Measurements from ENCODE around the gene THSD4. TPM values are rescaled to one million over a fixed set of nuclear protein-coding genes. Genes with fewer than 3 reads are reported as not detected.

The THSD4 gene
- total RNA-seq, 1 experiment from 2014 or later = 19.5 TPM

DNA sequence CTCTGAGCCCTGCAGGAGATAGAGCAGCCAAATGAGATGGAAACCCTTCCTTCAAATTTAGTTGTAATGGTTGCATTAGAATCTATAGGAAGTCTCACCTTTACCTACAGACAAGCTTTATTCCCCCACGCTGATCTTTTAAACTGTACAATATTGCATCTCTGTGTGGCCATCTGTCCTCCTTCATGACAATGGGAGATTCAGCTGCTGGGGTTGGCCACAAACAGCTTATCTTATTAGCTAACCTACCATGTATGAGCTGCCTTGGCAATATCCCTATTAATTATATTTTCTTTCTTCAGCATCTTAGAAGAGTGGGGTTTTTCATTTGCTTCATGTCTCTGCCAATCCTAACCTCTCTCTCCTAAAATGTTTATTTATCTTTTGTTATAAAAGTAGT lies 456.4 kb downstream of the THSD4 start:
- no peak for DNase-seq (ENCODE audit: low spot score)

DNA sequence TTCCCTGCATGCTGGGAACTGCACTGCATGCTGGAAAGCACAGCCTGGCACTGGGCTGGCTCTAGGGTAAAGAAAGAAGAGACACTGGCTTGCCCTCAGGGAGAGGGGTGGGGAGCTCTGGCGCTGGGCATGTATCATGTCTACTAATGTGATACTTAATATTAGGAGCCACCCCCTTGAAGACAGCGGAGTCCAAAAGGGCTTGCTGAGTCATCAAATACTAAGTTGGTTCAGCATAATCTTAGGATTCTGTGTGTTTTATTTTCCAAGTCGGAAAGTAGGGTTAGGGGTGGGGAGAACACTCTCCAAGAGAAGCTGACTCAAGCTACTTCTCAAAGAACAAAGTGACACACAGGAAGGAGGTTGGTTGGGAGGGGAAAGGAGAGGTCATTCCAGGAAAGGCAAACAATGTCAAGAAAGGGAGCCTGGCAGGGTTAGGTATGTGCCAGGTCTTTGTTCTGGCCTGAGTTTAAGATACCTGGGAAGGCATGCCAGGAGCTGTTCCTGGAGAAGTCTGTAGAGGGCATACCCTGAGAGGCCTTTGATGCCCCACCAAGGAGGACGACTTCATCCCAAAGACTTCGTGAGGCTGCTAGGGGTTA lies 457.3 kb downstream of the THSD4 start:
- DNase-seq (ENCODE audit: low spot score) = peak; percentile 62

DNA sequence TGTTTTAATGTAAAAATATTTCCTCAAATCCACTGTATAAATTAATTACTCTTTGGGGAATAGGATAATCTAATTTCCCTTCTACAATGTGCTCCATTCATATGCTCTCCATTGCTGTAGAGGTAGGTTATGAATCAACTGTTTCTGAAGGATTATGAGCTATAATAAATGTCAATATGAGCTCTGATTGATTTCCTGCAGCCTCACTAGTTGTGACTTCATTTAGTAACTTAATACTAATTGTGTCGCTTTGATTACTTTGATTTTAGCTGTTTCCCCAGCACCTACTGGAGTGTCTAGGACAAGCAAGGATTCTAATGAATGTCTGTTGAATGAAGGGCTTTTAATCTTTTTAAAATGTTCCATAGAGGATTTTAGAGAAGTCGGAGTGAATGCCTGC lies 458.3 kb downstream of the THSD4 start:
- no peak for DNase-seq (ENCODE audit: low spot score)

DNA sequence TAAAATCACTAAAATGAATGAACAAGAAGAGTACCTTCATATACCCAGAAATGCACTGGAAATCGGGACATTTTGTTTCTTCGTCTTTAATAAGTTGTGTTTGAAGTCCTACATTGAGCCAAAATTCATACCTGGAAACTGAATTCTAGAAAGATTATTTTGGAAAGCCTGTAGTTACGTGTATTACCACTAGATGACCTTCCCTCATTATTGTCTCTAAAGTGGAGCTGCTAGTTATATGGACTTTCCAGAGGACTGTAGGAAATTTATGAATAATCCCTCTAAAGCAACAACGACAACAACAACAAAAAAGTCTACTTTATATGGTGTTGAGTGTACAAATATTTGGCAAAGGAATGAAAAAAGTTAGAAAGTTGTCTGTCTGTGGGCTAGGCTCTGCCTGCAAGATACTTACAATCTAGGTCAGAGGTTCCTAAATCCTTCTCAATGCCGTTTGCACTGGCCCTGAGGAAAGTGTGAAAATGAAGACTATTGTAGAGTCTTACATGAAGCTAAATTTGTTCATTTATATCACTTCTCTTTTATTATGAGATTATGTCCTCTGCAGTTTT lies 460.3 kb downstream of the THSD4 start:
- DNase-seq (ENCODE audit: low spot score) = peak; percentile 54

DNA sequence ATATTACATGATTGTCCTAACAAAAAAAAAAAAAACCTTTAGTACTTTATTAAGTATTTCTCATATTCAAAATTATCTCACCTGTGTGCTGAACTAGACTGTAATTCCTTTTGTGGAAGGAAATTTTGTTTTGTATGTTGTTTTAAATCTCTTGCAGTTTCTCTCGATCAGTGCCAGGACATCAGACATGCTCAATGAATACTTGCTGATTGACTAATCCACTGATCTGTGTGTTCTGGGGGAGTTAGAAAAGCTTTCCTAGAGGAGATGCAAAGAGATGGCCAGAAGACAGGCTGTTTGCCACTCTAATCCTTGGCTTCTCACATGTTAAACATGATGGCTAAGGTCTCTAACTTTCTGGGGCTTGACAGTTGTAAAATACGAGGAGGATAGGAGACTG lies 461.8 kb downstream of the THSD4 start:
- no peak for DNase-seq (ENCODE audit: low spot score)

DNA sequence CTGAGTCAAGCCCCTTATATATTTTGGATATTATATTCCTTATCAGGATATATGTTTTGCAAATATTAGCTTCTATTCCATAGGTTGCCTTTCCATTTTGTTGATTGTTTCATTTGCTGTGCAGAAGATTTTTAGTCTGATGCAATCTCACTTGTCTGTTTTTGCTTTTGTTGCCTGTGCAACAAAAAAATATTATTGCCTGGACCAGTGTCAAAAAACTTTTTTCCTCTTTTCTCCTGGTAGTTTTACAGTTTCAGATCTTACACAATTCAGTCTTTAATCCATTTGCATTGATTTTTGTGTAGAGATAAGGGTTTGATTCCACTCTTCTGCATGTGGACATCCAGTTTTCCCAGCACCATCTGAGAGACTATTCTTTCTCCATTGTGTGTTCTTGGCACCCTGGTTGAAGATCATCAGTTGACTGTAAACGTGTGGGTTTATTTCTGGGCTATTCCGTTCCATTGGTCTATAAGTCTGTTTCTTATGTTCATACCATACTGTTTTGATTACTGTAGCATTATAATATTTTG lies 466.2 kb downstream of the THSD4 start:
- no peak for DNase-seq (ENCODE audit: low spot score)

DNA sequence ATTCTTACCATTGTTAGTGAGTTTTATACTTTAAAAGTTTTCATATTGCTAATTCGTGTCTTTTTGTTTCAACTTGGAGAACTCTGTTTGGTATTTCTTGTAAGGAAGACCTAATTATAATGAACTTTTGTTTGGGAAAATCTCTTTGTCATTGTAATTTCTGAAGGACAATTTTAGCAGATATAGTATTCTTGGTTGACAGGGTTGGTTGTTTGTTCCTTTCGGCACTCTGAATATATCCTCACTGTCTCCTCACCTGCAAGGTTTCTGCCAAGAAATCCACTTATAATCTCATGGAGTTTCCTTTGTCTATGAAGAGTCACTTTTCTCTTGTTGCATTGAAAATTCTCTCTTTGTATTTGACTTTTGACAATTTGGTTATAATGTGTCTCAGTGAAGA lies 469.9 kb downstream of the THSD4 start:
- DNase-seq (ENCODE audit: low spot score) = no peak

DNA sequence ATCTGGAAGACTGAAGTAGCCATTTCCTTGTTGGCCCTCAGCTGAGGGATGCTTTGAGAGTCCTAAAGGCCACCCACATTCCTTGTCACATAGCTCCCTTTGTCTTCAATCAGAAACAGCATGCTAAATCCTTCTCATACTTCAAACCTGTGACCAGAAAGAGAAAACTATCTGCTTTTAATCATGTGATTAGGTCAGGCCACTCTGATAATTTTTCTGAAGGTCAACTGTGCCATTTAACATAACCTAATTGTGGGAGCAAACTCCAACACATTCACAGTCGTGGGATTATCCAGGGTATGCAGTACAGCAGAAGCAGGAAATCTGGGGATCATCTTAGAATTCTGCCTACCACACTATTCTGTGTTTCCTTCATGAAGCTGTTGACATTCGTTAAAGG lies 471.2 kb downstream of the THSD4 start:
- no peak for DNase-seq (ENCODE audit: low spot score)

DNA sequence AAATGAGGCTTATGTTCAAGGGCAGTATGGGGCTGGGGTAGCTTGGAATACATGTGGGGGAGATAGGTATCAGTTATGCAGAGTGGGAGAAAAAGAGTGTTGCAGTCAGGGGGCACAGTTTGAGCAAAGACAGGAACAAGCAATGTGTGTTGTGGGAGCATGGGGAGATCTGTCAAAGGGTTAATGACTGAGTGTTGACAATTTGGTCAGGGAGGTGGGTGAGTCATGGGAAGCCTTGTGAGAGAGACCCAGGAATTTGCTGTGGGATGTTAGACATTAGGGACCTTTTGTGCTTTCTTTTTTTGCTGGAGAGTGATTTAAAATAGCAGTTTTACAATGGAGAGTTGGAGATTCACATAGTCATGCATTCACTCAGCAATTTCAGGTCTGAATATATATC lies 473.5 kb downstream of the THSD4 start:
- no peak for DNase-seq (ENCODE audit: low spot score)

DNA sequence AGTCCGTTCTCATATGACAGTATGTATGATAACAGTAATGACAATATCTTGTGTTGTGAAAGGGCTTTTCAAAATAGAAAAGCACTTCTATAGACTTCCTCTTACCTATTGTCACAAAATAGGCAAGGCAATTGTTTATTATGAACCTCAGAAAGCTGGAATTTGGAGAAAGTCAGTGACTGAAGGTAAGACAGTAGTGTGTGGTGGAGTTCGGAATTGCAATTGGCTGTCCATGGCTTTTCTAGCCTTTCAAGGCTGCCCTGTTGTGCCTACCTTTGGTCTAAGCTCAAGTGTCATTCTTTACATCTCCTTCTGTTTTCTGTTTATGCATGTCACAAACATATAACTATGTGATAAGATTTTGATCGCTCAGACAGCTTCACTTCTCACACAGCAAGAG lies 475.8 kb downstream of the THSD4 start:
- peak; percentile 35 for DNase-seq (ENCODE audit: low spot score)

DNA sequence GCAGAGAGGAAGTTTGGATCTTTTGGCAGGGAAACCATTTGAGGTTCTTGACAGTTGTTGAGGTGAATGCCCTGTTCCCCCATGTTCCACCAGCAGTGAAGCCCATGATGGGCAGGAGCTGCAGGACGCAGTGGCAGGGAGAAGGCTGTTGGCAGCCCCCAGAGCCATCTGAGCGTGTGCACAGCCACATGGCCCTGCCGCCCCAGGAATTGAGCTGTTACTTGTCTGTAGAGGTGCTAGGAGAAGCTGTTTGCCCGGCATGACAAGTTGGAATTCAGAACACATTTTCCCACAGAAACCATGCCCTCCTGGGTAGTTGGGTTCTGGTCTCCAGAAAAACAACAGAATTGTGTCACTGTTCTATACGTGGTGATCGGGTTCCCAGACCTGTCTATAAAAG lies 476.9 kb downstream of the THSD4 start:
- no peak for DNase-seq (ENCODE audit: low spot score)

DNA sequence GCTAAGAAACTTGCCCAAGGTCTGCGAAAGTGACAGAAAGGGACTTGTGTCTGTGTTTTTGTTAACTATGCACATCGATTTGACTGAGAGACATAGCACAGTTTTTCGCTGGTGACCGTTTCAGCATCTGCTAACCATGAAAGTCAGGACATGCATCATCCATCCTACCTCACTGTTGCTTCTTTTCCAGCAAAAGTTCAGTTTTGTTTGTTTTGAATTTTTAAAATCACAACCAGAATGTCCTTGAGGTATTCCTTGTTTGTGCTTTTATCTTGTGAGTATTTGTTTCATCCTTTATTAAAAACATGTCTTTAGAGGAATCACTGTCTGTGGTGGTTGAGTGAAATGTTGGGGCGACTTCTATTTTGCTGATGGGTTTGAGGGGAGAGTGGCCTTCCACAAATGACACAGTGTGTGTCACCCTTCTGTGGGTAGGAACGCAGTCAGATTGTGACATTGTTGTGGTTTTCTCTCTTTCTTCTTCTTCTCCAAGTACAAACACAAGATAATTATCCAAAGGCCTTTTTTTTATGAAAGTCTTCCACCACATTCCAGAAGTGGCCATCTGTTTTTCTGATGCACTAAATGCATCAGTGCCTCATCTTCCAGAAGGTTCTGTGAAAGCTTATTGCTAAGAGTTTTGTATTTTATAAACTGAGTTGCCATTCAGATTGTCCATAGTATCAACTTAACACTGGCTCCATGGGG lies 480.7 kb downstream of the THSD4 start:
- no peak for DNase-seq (ENCODE audit: low spot score)

DNA sequence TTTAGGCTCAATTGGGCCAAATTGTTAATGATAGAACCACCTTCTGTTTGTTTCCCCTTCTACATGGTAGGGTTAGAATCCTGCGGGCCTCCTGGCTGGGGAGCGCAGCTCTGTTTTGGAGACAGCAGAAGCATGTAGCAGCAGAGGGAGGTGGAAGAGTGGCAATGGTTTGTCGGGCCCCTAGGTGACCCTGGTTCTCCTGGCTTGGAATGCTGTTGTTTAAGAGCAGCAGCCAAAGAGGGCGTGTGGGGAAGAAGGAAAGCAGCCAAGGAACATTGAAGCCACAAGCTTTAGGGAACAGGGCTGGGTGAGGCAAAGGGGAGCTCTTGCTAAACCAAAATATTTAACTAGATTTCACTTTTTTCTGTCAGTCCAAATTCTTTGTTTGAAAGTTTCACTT lies 481.4 kb downstream of the THSD4 start:
- no peak for DNase-seq (ENCODE audit: low spot score)

DNA sequence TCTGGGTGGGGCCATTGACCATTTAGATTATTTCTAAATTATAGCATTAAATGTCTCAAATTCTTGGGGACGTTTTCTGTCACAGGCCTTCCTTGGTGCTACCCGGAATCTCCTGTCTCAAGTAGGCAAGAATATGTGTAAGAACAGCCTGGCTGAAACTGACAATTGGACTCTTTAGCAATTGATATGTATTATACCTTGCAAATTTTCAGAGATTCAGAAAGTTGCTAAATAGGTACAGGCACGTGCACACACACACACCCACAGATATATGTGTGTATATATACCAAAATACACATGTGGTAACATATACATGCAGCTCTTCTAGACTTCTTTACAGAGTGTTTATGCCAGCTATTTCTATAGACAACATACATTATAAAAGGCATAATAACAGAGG lies 481.9 kb downstream of the THSD4 start:
- no peak for DNase-seq (ENCODE audit: low spot score)

DNA sequence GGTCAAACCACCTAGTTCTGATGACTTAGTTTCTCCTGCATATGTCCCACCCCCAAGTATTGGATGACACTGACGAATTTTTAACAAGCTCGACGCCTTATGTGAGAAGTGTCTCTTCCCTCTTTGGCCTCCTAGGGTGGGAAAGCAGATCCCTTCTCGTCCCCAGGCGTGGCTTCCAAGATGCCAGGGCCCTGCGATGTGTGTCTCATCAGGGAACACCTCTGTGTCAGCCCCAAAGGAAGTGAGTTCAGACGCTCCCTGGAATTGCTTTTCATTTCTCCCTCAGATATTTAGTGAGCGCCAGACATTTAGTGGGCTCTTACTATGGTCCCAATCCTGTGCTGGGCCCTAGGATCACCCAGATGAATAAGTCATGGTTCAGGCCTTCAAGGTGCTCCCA lies 482.4 kb downstream of the THSD4 start:
- DNase-seq (ENCODE audit: low spot score) = no peak

DNA sequence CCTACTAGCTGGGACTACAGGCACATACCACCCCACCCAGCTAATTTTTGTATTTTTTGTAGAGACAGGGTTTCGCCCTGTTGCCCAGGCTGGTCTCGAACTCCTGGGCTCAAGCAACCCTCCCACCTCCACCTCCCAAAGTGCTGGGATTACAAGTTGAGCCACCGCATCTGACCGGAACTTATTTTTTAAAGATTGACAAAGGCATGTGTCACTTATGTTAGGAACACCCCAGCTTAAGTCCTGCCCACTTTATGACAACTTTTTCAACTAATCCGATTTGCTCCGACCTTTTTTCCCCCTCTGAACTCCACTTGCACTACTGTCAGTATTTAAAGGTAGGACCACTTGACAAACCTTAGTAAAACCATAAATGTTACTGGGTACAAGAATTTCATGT lies 483.5 kb downstream of the THSD4 start:
- no peak for DNase-seq (ENCODE audit: low spot score)

DNA sequence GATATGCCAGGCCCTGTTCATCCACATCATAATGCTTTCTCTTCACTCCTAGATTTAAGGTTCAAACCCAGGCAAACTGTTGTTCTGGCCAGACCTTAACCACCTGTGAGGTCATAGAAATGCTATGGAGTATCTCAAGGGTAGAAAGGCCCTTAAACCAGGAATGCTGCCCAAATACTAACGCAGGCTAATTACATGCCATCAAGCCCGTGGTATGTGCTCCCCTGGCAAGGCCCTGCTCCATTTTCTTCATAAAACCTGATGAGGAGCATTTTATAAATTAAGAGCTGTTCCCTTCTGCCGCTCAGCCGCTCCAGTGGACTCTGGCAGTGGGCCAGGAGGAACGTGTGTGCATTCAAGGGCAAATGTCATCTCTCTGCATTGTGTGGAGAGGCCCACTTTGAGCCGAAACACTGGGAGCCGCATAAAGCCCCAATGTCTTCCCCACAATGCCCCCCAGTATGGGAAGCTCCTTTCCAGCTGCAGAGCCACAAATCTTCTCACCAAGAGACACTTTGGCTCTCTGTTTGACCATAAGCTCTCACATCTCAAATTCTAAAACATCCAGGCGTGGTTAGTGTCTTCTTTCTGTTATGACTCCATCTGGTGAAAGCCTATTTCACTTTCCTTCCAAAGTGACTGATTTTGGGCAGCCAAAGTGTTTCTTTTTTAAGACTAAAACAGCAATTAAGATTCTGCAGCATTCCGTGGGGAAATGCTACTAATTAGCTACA lies 484.3 kb downstream of the THSD4 start:
- no peak for DNase-seq (ENCODE audit: low spot score)

DNA sequence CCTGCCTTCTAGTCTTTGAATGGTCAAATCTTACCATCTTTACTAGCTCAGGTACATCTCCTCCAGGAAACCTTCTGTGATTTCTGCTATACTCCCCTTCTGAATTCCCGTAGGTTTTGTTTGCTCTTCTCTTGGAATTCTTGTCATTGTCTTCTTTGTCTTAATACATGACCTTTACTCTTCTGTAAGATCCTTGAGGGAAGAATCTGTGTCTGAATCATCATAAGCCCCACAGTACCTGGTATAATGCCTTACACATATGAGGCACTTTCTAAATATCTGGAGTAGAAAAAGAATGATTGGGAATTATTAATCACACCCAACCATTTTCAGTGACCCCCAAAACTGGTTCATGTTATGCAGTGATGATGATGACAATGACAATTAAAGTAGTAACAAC lies 485.0 kb downstream of the THSD4 start:
- DNase-seq (ENCODE audit: low spot score) = no peak

DNA sequence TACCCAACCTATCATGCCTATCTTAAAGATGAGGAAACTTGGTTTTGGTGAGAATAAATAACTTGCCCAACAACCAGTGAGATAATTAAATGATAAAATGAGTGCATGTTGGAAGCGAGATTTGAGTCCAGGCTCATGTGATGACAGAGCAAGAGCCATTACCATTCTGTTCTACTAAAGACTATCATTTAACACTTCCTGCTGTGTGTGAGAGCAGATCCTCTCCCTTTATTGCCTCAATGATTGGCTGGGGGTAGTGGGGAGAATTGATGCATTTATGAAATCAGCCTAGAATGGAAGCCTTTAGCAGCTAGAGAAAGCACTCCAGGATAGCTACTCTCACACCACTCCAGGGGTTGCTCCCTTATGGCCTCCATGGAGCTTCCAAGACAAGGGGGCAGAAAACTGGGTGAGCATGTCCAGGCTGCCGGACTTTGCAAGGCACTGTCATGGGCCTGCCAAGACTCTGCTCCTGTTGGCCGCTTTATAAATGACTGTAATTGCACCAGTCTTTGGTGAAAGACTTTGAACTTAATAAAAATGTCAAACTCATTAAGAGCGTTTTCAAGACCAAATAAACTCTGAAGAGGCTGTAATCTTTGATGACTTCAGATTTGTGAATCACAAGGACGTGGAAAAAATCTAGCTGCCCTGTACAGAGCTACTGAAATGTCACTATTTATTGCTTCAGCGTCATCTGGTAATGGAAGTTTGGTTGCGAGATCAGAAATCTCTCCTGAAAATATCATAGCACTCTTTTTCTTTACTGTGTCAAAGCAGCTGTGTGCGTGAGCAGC lies 486.0 kb downstream of the THSD4 start:
- no peak for DNase-seq (ENCODE audit: low spot score)

DNA sequence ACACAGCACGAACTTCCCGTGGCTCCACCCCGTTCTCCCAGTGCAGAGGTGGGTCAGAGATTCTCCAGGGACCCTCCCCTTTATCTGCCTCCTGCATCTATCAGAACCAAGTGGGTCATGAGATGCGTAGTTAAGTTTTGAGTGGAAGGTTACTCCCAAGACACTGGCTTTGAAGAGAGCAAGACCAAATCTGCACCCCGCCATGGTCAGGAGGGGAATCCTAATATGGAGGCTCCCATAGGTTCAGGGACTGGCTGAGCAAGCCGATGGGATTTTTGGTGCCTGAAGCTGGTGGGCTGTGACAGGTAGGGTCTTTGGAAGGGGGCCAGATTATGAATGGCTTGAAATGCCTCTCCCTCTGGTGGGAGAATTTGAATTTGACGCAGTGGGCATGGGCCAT lies 488.1 kb downstream of the THSD4 start:
- DNase-seq (ENCODE audit: low spot score) = no peak

DNA sequence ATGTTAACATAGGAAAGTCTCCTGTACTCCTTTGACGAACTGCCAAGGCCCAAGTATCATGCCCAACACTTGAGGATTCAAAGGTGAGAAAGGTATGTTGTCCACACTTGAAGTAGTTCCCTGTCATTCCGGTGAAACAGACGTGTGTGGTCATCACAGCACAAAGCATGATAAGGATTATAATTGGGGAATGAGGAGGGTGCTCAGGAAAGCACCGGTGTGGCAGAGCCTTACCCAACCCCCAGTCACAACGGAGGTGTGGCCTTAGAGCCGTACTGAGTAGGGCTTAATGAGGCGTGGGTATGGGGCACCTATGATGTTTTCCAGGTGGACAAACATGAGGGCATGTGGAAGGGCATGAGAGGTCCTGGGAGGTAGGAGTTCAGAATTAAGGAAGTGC lies 492.1 kb downstream of the THSD4 start:
- no peak for DNase-seq (ENCODE audit: low spot score)
